ENCODE results near the gene HIVEP3.

- TF ChIP-seq CTCF (IDR thresholded peaks at IDR 0.05) (no peak), POLR2A (IDR thresholded peaks at IDR 0.05) (no peak)
These were observed 425.6 kb downstream of the HIVEP3 start for GRCh38 chr1:41493117-41493536.
